HG03565 (cell line): ENCODE data around the gene KLF7.

Experiments used
- ATAC-seq: cut with Tn5 transposase; IDR thresholded peaks from one replicate; pipeline ENCODE4 v1.9.1; 2021; ENCODE audit warnings: mild to moderate bottlenecking, moderate library complexity; ENCODE audit not compliant: unreplicated experiment

KLF7 gene

GRCh38 chr2:207129821-207130220 is 35.9 kb downstream of the KLF7 start:
- no peak for ATAC-seq

- no peak for ATAC-seq
Observed at GRCh38 chr2:207128867-207129266, 36.9 kb downstream of the KLF7 start.

GRCh38 chr2:207126724-207127308 is 38.9 kb downstream of the KLF7 start:
- ATAC-seq = no peak

- ATAC-seq = no peak
Observed at GRCh38 chr2:207123776-207124391, 41.9 kb downstream of the KLF7 start.

GRCh38 chr2:207123335-207123744 is 42.4 kb downstream of the KLF7 start:
- no peak for ATAC-seq

- no peak for ATAC-seq
Observed at GRCh38 chr2:207122651-207123334, 43.0 kb downstream of the KLF7 start.

- no peak for ATAC-seq
Observed at GRCh38 chr2:207121784-207122183, 44.0 kb downstream of the KLF7 start.

- no peak for ATAC-seq
Observed at GRCh38 chr2:207119048-207119447, 46.7 kb downstream of the KLF7 start.

GRCh38 chr2:207117668-207118067 is 48.1 kb downstream of the KLF7 start:
- no peak for ATAC-seq

- no peak for ATAC-seq
Observed at GRCh38 chr2:207115715-207116364, 49.9 kb downstream of the KLF7 start.

- no peak for ATAC-seq
Observed at GRCh38 chr2:207113414-207113813, 52.3 kb downstream of the KLF7 start.

GRCh38 chr2:207112785-207113184 is 53.0 kb downstream of the KLF7 start:
- ATAC-seq = no peak

- ATAC-seq = no peak
Observed at GRCh38 chr2:207112383-207112782, 53.4 kb downstream of the KLF7 start.

- no peak for ATAC-seq
Observed at GRCh38 chr2:207111757-207112156, 54.0 kb downstream of the KLF7 start.

- ATAC-seq = no peak
Observed at GRCh38 chr2:207110715-207111114, 55.0 kb downstream of the KLF7 start.

- ATAC-seq = no peak
Observed at GRCh38 chr2:207110310-207110709, 55.4 kb downstream of the KLF7 start.

- ATAC-seq = no peak
Observed at GRCh38 chr2:207109768-207110167, 56.0 kb downstream of the KLF7 start.

- no peak for ATAC-seq
Observed at GRCh38 chr2:207108440-207108839, 57.3 kb downstream of the KLF7 start.

GRCh38 chr2:207107551-207107950 is 58.2 kb downstream of the KLF7 start:
- no peak for ATAC-seq

- ATAC-seq = no peak
Observed at GRCh38 chr2:207107131-207107530, 58.6 kb downstream of the KLF7 start.

- ATAC-seq = no peak
Observed at GRCh38 chr2:207103132-207103531, 62.6 kb downstream of the KLF7 start.

- no peak for ATAC-seq
Observed at GRCh38 chr2:207101984-207102383, 63.8 kb downstream of the KLF7 start.
